22Rv1 (cell line): Measurements from ENCODE around the gene HPSE2.

Experiments used
- ZFX ChIP-seq: fragments of 450-650 bp; IDR thresholded peaks from 2 replicates; pipeline ENCODE4 v1.6.1; 2017; ENCODE audit warnings: antibody characterized with exemption, borderline replicate concordance
- TF ChIP-seq, protein P1 (sequence below): fragments of 450-650 bp; IDR thresholded peaks from 2 replicates; pipeline ENCODE4 v1.5.1; 2017; ENCODE audit warnings: mild to moderate bottlenecking

DNA sequence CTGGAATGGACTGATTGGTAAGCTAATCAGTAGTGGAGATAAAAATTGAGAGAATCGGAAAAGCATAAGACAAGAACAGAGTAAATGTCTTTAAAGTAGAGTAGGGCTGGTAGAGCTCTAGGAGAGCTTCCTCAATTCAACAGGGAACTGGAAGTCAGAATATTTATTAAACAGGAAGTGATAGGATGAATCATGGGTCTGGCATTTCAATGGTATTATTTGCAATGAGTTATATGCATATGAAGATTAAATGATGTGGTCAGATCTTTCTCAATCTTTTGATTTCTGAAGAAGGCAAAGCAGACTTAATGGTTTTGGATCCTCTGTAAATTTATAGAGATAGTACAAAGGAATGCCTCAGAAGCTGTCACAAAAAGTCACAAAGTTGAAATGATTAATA lies 349.0 kb downstream of the HPSE2 start:
- TF ChIP-seq, protein P1, sequence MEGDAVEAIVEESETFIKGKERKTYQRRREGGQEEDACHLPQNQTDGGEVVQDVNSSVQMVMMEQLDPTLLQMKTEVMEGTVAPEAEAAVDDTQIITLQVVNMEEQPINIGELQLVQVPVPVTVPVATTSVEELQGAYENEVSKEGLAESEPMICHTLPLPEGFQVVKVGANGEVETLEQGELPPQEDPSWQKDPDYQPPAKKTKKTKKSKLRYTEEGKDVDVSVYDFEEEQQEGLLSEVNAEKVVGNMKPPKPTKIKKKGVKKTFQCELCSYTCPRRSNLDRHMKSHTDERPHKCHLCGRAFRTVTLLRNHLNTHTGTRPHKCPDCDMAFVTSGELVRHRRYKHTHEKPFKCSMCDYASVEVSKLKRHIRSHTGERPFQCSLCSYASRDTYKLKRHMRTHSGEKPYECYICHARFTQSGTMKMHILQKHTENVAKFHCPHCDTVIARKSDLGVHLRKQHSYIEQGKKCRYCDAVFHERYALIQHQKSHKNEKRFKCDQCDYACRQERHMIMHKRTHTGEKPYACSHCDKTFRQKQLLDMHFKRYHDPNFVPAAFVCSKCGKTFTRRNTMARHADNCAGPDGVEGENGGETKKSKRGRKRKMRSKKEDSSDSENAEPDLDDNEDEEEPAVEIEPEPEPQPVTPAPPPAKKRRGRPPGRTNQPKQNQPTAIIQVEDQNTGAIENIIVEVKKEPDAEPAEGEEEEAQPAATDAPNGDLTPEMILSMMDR: no peak
- TF ChIP-seq ZFX: no peak
